GM19372 (cell line): Measurements from ENCODE around the gene HTRA3.
"Not testable (repeated sequence)": the region's sequence is repeated elsewhere in the genome, so short reads cannot be mapped to it uniquely, and the experiment has no call there.

ENCODE experiments used
- ATAC-seq: cut with Tn5 transposase; IDR thresholded peaks from one replicate; pipeline ENCODE4 v1.9.1; 2021; ENCODE audit warnings: mild to moderate bottlenecking, low read depth, moderate library complexity; ENCODE audit not compliant: unreplicated experiment

Gene HTRA3

GRCh38 chr4:8336412-8337075 is 67.0 kb downstream of the HTRA3 start:
- ATAC-seq = no peak

GRCh38 chr4:8338351-8338961 is 68.9 kb downstream of the HTRA3 start:
- no peak for ATAC-seq

- no peak for ATAC-seq
Measured at GRCh38 chr4:8340781-8341241, 71.3 kb downstream of the HTRA3 start.

GRCh38 chr4:8341281-8341680 is 71.7 kb downstream of the HTRA3 start:
- not testable (repeated sequence) for ATAC-seq

GRCh38 chr4:8341691-8342090 is 72.1 kb downstream of the HTRA3 start:
- ATAC-seq = no peak

GRCh38 chr4:8342651-8343261 is 73.2 kb downstream of the HTRA3 start:
- no peak for ATAC-seq

GRCh38 chr4:8343262-8343966 is 73.9 kb downstream of the HTRA3 start:
- ATAC-seq = no peak

GRCh38 chr4:8343967-8344331 is 74.4 kb downstream of the HTRA3 start:
- ATAC-seq = no peak

GRCh38 chr4:8344377-8344776 is 74.8 kb downstream of the HTRA3 start:
- ATAC-seq = no peak

- ATAC-seq = no peak
Measured at GRCh38 chr4:8345053-8345945, 75.7 kb downstream of the HTRA3 start.

GRCh38 chr4:8345946-8346814 is 76.6 kb downstream of the HTRA3 start:
- no peak for ATAC-seq

GRCh38 chr4:8346838-8347605 is 77.5 kb downstream of the HTRA3 start:
- ATAC-seq = no peak

- ATAC-seq = no peak
Measured at GRCh38 chr4:8347660-8348059, 78.1 kb downstream of the HTRA3 start.

- ATAC-seq = no peak
Measured at GRCh38 chr4:8348071-8348470, 78.5 kb downstream of the HTRA3 start.

GRCh38 chr4:8349236-8349635 is 79.7 kb downstream of the HTRA3 start:
- ATAC-seq = not testable (repeated sequence)

GRCh38 chr4:8349664-8350236 is 80.2 kb downstream of the HTRA3 start:
- ATAC-seq = no peak

GRCh38 chr4:8350352-8350751 is 80.8 kb downstream of the HTRA3 start:
- no peak for ATAC-seq

GRCh38 chr4:8350841-8351461 is 81.4 kb downstream of the HTRA3 start:
- no peak for ATAC-seq
